Ascending aorta (tissue), 2 donors: ENCODE results near the gene KLHL30. TPM values are rescaled to one million over a fixed set of nuclear protein-coding genes. Genes with fewer than 3 reads are reported as not detected.

Experiments
- DNase-seq, 2 donors: peaks; one replicate each; pipeline ENCODE4 v3.0.0-alpha.2; 2019; ENCODE audit warnings: low spot score in 2 of 2
- H3K27ac ChIP-seq, 2 donors: fragments of 200-600 bp; sonication (generic); one replicate each; pipeline ENCODE4 v1.5.1; 2016 to 2017; ENCODE audit warnings: mild to moderate bottlenecking in 1 of 2
- H3K27me3 ChIP-seq: fragments of 200-600 bp; sonication (generic); one replicate; pipeline ENCODE4 v1.5.1; 2017
- H3K36me3 ChIP-seq, 2 donors: fragments of 200-600 bp; sonication (generic); one replicate each; pipeline ENCODE4 v1.5.1; 2016
- H3K4me1 ChIP-seq, 2 donors: fragments of 200-600 bp; sonication (generic); one replicate each; pipeline ENCODE4 v1.5.1; 2016 to 2017; ENCODE audit warnings: mild to moderate bottlenecking in 1 of 2
- H3K4me3 ChIP-seq, 2 donors: fragments of 200-600 bp; sonication (generic); one replicate each; pipeline ENCODE4 v1.5.1; 2016 to 2017; ENCODE audit warnings: mild to moderate bottlenecking in 1 of 2
- H3K9me3 ChIP-seq, 2 donors: fragments of 200-600 bp; sonication (generic); one replicate each; pipeline ENCODE4 v1.5.1; 2016
- CTCF ChIP-seq, 3 experiments: fragments of 200-600 bp in 2 of 3; fragments of 450-650 bp in 1 of 3; sonication (generic) in 2 of 3; IDR thresholded peaks; one replicate each; pipeline ENCODE4 v1.5.1; 2016 to 2019; ENCODE audit warnings: antibody characterized with exemption in 3 of 3, mild to moderate bottlenecking in 1 of 3, moderate library complexity in 1 of 3
- intact Hi-C: fragments of 100-400 bp; cut with DNase I; formaldehyde crosslinking; loops from one replicate; pipeline ENCODE4 v1.15.1; 2023
- total RNA-seq: library from RNA; depleted of rRNA; stranded (reverse); fragments of >200 nt; gene quantifications from one replicate; pipeline ENCODE4 v1.1.0, GENCODE V29; 2016

Gene KLHL30
- total RNA-seq, 1 donor from 2014 or later = 28.2 TPM

GRCh38 chr2:238163481-238164198, 25.2 kb downstream of the KLHL30 start:
- peaks cover 4% of the 10 kb centered on the region for H3K27me3 ChIP-seq
- H3K36me3 ChIP-seq = peaks cover 0 to 6% of the 10 kb centered on the region in 2 donors
- peaks cover 5 to 9% of the 10 kb centered on the region in 2 donors for H3K4me1 ChIP-seq
- peak overlapping the region; percentile 30 to 50 for H3K4me3 ChIP-seq
- peak; percentile 7 to 60 for DNase-seq
- TF ChIP-seq CTCF (IDR thresholded peaks at IDR 0.05) = no peak
- H3K27ac ChIP-seq = no peak overlapping the region
- no peaks in the 10 kb centered on the region for H3K9me3 ChIP-seq
- intact Hi-C loops = loop anchor here (5.0 kb wide), 1 partner anchor 99 kb away; no protein-coding TSS in a partner anchor

GRCh38 chr2:238164906-238165287, 26.4 kb downstream of the KLHL30 start:
- no peak overlapping the region for H3K4me3 ChIP-seq
- DNase-seq = peak in 1 of 2 donors; percentile 41
- intact Hi-C loops = loop anchor here (5.0 kb wide), 1 partner anchor 97 kb away; no protein-coding TSS in a partner anchor
- no peaks in the 10 kb centered on the region for H3K9me3 ChIP-seq
- TF ChIP-seq CTCF (IDR thresholded peaks at IDR 0.05) = no peak
- H3K27me3 ChIP-seq = peaks cover 4% of the 10 kb centered on the region
- no peak overlapping the region for H3K27ac ChIP-seq
- H3K4me1 ChIP-seq = peaks cover 6 to 17% of the 10 kb centered on the region in 2 donors
- peaks cover 0 to 10% of the 10 kb centered on the region in 2 donors for H3K36me3 ChIP-seq

GRCh38 chr2:238165288-238165921, 26.9 kb downstream of the KLHL30 start:
- Histone ChIP-seq H3K4me1 (peaks cover 9 to 22% of the 10 kb centered on the region in 2 donors), H3K9me3 (no peaks in the 10 kb centered on the region), H3K4me3 (no peak overlapping the region), H3K27me3 (peaks cover 4% of the 10 kb centered on the region), H3K36me3 (peaks cover 0 to 11% of the 10 kb centered on the region in 2 donors), H3K27ac (no peak overlapping the region)
- DNase-seq = peak in 1 of 2 donors; percentile 61
- intact Hi-C loops = no loop called here
- no peak for TF ChIP-seq CTCF (IDR thresholded peaks at IDR 0.05)

GRCh38 chr2:238166391-238167343, 28.2 kb downstream of the KLHL30 start:
- Histone ChIP-seq H3K9me3 (no peaks in the 10 kb centered on the region), H3K36me3 (peaks cover 2 to 16% of the 10 kb centered on the region in 2 donors), H3K27me3 (peaks cover 4% of the 10 kb centered on the region), H3K4me3 (no peak overlapping the region), H3K27ac (no peak overlapping the region), H3K4me1 (peaks cover 12 to 35% of the 10 kb centered on the region in 2 donors)
- DNase-seq = peak in 1 of 2 donors; percentile 53
- no peak for TF ChIP-seq CTCF (IDR thresholded peaks at IDR 0.05)
- intact Hi-C loops = no loop called here

- H3K36me3 ChIP-seq = peaks cover 9 to 23% of the 10 kb centered on the region in 2 donors
- H3K4me3 ChIP-seq = no peak overlapping the region
- no peaks in the 10 kb centered on the region for H3K9me3 ChIP-seq
- intact Hi-C loops = no loop called here
- peaks cover 12 to 36% of the 10 kb centered on the region in 2 donors for H3K4me1 ChIP-seq
- peaks cover 4% of the 10 kb centered on the region for H3K27me3 ChIP-seq
- TF ChIP-seq CTCF (IDR thresholded peaks at IDR 0.05) = no peak
- H3K27ac ChIP-seq = peak overlapping the region in 1 of 2 donors; percentile 78
- no peak for DNase-seq
Observed at GRCh38 chr2:238167344-238167715, 28.9 kb downstream of the KLHL30 start.
